Measurements from ENCODE around the gene CDHR1.

The CDHR1 gene

GRCh38 chr10:84191106-84191505 lies 3.2 kb upstream of the CDHR1 start:
- DNase-seq (ENCODE audit: extremely low read depth, low read depth), result no peak
- TF ChIP-seq CTCF (IDR thresholded peaks at IDR 0.05; ENCODE audit: low read depth, low read length, missing control alignments), result no peak
- no peak overlapping the region for H3K4me3 ChIP-seq (replicated peaks; ENCODE audit: low read depth, low read length)

- H3K4me3 ChIP-seq (replicated peaks; ENCODE audit: low read depth, low read length), result no peak overlapping the region
- DNase-seq (ENCODE audit: extremely low read depth, low read depth), result no peak
- TF ChIP-seq CTCF (IDR thresholded peaks at IDR 0.05; ENCODE audit: low read depth, low read length, missing control alignments), result no peak
Observed at GRCh38 chr10:84193327-84193726, 1.0 kb upstream of the CDHR1 start.

GRCh38 chr10:84193846-84194423 lies 402 bp upstream of the CDHR1 start:
- DNase-seq (ENCODE audit: extremely low read depth, low read depth), result no peak
- TF ChIP-seq CTCF (IDR thresholded peaks at IDR 0.05; ENCODE audit: low read depth, low read length, missing control alignments), result no peak
- no peak overlapping the region for H3K4me3 ChIP-seq (replicated peaks; ENCODE audit: low read depth, low read length)

- no peak overlapping the region for H3K4me3 ChIP-seq (replicated peaks; ENCODE audit: low read depth, low read length)
- no peak for DNase-seq (ENCODE audit: extremely low read depth, low read depth)
- TF ChIP-seq CTCF (IDR thresholded peaks at IDR 0.05; ENCODE audit: low read depth, low read length, missing control alignments), result no peak
Observed at GRCh38 chr10:84195044-84195830, 900 bp downstream of the CDHR1 start.

GRCh38 chr10:84196083-84196482 lies 1.7 kb downstream of the CDHR1 start:
- H3K4me3 ChIP-seq (replicated peaks; ENCODE audit: low read depth, low read length), result no peak overlapping the region
- no peak for TF ChIP-seq CTCF (IDR thresholded peaks at IDR 0.05; ENCODE audit: low read depth, low read length, missing control alignments)
- no peak for DNase-seq (ENCODE audit: extremely low read depth, low read depth)

GRCh38 chr10:84196941-84197340 lies 2.6 kb downstream of the CDHR1 start:
- TF ChIP-seq CTCF (IDR thresholded peaks at IDR 0.05; ENCODE audit: low read depth, low read length, missing control alignments), result no peak
- DNase-seq (ENCODE audit: extremely low read depth, low read depth), result no peak
- H3K4me3 ChIP-seq (replicated peaks; ENCODE audit: low read depth, low read length), result no peak overlapping the region

Data from HFF-Myc (cell line).